Muscle layer of duodenum (tissue), 2 donors: ENCODE data around the gene C1orf35.

ENCODE experiments used
- H3K27ac ChIP-seq: one replicate; pipeline ENCODE4 v1.7.0; 2013; ENCODE audit warnings: mild to moderate bottlenecking, low read length
- H3K27me3 ChIP-seq: one replicate; pipeline ENCODE4 v1.7.0; 2013; ENCODE audit warnings: low read depth, mild to moderate bottlenecking, control low read depth, low read length
- H3K36me3 ChIP-seq, 2 donors: one replicate each; pipeline ENCODE4 v1.7.0; 2013; ENCODE audit warnings: low read length in 2 of 2, control low read depth in 1 of 2, mild to moderate bottlenecking in 1 of 2; ENCODE audit not compliant: insufficient read depth in 2 of 2, control insufficient read depth in 1 of 2
- H3K4me1 ChIP-seq, 2 donors: one replicate each; pipeline ENCODE4 v1.7.0; 2013; ENCODE audit warnings: low read length in 2 of 2, mild to moderate bottlenecking in 2 of 2, control low read depth in 1 of 2, moderate library complexity in 1 of 2; ENCODE audit not compliant: insufficient read depth in 2 of 2, control insufficient read depth in 1 of 2
- H3K4me3 ChIP-seq, 2 donors: one replicate each; pipeline ENCODE4 v1.7.0; 2013; ENCODE audit warnings: low read length in 2 of 2, low read depth in 1 of 2, mild to moderate bottlenecking in 1 of 2
- H3K9me3 ChIP-seq, 2 donors: one replicate each; pipeline ENCODE4 v1.7.0; 2013; ENCODE audit warnings: low read length in 2 of 2, control low read depth in 1 of 2, mild to moderate bottlenecking in 1 of 2; ENCODE audit not compliant: control insufficient read depth in 1 of 2
- donor health status: healthy.

Gene C1orf35

DNA sequence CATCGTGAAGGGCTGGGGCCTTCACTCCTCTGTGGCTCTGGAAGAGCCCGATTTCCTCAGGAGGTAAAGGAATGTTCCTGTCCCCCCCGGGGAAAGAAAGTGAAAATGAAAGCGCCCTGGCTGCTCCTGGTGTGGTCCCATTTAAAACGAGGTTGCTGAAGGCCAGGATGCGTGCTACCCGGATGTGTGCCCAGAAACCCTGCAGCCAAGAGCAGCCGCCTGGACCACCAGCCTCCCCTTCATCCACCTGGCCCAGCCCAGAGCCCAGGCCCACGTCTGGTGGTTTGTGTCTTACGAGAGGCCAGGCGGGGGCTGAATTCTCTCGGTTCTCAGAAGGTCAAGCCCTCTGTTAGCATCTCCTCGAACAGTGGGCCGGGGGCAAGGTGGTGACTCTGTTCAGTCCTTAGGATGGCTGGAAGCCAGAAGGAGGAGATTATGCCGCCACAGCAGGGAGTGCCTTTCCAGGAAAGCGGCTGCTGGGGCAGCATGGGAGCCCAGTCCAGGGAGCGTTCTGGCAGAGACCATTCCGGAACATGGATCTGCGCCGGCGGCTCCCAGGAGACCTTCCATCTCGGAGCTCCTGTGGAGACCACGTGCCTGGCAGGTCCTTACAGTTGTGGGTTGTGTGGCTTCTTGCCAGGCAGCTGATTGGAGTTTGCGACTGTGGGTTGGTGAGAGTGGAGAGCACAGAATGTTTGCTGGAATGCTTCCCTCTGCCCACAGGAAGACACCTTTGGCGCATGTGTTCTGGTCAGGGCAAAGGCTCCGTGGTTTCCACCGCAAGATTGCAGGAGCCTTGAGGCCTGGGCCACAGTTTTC, 38.3 kb upstream of the C1orf35 start:
- peaks cover 12 to 38% of the 10 kb centered on the region in 2 donors for H3K4me1 ChIP-seq
- H3K27me3 ChIP-seq, result no peaks in the 10 kb centered on the region

DNA sequence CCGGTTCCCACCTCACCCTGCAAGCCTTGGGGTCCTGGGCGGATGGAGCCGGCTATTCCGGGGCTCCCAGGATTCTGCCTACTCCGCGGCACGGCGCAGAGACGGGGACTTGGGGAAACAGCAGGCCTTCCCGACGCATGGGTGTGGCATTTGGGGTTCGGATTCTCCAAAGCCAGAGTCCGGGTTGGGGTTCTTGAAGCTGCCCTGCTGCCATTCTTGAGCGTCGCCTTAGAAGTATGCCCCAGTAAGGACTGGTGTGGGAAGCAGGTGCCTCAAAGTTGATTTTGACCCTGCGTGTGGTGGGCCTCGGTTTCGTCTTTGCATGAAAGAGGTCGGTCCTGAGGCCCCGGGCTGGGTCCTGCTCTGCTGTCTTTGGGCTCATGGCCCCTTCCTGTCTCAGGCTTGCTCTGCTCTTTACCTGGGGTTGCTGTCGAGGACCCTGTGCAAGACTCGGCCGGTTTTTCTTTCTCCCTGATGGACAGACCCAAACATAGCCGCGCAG, 37.6 kb upstream of the C1orf35 start:
- Histone ChIP-seq H3K4me1 (peaks cover 12 to 38% of the 10 kb centered on the region in 2 donors), H3K36me3 (peaks cover 0 to 7% of the 10 kb centered on the region in 2 donors), H3K9me3 (no peaks in the 10 kb centered on the region), H3K27me3 (no peaks in the 10 kb centered on the region), H3K27ac (peak overlapping the region; percentile 92), H3K4me3 (peak overlapping the region; percentile 89 to 92)

More for the DNA sequence above, 38.3 kb upstream of the C1orf35 start:
- Histone ChIP-seq H3K4me3 (peak overlapping the region; percentile 89 to 92), H3K36me3 (peaks cover 0 to 13% of the 10 kb centered on the region in 2 donors), H3K9me3 (no peaks in the 10 kb centered on the region), H3K27ac (peak overlapping the region; percentile 92)

DNA sequence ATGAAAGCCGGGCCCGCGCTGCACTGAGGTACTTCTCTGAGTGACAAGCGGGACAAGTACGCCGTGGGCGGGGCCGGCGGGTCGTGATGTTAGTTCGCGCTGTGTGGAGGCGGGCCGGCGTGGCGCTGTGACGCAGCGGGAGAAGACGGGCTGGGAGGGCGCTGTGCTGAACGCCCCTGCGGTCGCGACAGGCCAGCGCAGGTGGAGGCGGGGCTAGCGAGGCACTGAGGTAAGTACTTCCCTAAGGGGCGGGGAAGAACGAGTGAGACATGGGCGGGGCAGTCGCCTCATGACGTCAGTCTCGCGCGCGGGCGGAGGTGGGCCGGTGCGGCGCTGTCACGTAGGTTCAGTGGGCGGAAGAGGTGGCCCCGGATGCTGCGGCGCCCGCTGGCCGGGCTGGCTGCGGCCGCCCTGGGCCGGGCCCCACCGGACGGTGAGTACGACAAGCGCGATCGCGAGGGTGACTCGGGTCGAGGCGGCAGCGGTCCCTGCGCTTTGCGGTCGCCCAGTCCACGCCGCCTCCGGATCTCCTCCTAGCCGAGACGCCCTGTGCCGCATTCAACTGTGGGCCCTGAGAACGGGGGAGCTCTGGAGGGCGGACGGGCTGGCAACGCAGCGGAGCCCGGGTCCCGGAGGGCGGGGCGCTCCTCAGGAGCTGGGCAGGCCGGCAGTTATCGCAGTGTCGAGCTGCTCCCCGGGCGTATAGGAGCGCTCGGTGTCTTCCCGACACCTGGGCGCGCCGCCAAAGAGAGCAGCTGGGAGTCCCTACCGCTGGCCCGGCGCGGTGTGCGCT, 37.0 kb upstream of the C1orf35 start, which contains the start of gene GUK1:
GUK1 (plus strand) TSS at position 349 of the 793 bp plus-strand sequence; CDS start at position 373, 24 bp downstream.
- Histone ChIP-seq H3K9me3 (no peaks in the 10 kb centered on the region), H3K4me3 (peak within 1 kb of the TSS; percentile 89 to 92), H3K27ac (peak within 1 kb of the TSS; percentile 92), H3K4me1 (peaks cover 12 to 38% of the 10 kb centered on the region in 2 donors), H3K36me3 (peaks cover 0 to 4% of the 10 kb centered on the region in 2 donors), H3K27me3 (no peaks in the 10 kb centered on the region)

DNA sequence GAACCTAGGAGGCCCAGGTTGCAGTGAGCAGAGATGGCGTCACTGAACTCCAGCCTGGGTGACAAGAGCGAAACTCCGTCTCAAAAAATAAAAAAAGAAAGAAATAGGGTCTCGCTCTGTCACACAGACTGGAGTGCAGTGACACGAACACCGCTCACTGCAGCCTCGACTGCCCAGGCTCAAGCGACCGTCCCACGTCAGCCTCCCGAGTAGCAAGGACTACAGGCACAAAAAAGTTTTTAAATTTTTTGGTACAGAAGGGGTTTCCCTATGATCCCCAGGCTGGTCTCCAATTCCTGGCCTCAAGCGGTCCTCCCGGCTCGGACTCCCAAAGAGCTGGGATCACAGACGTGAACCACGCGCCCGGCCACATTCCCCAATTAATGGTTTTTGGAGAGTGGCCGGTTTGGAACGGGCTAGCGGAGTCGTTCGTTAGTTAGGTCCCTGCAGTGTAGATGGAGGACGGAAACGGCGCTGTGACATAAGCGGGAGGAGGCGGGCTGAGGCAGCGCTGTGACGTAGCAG, 36.3 kb upstream of the C1orf35 start:
- Histone ChIP-seq H3K27ac (peak overlapping the region; percentile 83), H3K4me3 (peak overlapping the region; percentile 89 to 92), H3K9me3 (no peaks in the 10 kb centered on the region), H3K4me1 (peaks cover 12 to 37% of the 10 kb centered on the region in 2 donors), H3K36me3 (peaks cover 0 to 4% of the 10 kb centered on the region in 2 donors), H3K27me3 (no peaks in the 10 kb centered on the region)

DNA sequence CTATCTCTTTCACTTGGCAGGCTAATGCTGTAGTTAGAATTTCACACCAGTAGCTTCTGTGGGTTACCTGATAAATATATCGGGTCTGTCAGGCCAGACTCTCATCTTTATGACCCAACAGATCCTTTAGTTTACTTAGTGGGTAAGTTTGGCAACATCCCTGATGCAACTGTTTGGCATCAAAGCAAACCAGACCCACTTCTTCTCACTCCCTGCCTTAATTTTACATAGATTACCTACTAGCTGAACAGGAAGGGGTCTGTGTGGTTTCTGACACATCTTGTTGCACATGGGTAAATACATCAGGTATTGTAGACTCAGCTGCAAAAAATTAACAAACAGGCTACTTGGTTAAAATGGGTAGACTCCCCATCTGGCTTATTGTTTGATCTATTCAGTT, 33.8 kb upstream of the C1orf35 start:
- Histone ChIP-seq H3K27ac (no peak overlapping the region), H3K4me3 (no peak overlapping the region), H3K36me3 (peaks cover 0 to 4% of the 10 kb centered on the region in 2 donors), H3K27me3 (no peaks in the 10 kb centered on the region), H3K9me3 (no peaks in the 10 kb centered on the region), H3K4me1 (peaks cover 3 to 12% of the 10 kb centered on the region in 2 donors)

DNA sequence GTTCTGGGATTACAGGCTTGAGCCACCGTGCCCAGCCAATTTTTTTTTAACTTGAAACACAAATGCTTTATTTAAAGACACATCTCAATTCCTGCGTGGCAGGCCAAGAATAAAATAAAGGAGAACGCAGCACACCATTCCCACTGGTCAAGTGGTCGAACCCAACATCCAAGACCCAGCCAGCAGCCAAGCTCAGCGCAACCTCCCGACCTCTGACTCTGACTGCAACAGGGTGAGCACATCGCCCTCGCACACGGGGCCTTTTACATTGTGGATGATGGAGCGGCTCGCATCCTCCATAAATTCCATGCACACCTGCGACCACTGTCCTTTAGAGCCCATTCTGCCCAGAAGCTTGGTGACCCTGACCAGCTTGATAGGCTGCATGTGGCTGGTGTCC, 31.5 kb upstream of the C1orf35 start:
- H3K9me3 ChIP-seq, result no peaks in the 10 kb centered on the region

DNA sequence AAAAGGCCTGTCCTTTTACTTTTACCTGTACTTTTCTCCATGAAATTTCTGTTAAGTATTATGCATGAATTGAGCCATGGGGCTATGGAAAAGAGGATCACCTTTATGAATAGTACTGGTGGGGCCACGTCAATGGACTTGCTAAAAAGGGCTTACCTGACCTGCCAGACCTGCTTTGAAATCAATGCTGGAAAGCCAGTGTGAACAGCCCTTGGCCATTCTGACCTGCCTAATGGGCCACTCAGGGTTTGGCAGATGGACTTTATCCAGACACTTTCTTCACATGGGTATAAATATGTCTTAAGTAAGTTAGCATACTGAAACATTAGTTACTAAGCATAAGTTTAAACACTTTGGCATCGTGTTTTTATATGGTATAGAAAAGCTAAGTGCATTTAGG, 28.6 kb upstream of the C1orf35 start:
- Histone ChIP-seq H3K36me3 (no peaks in the 10 kb centered on the region), H3K4me3 (no peak overlapping the region), H3K9me3 (no peaks in the 10 kb centered on the region), H3K27me3 (no peaks in the 10 kb centered on the region), H3K27ac (no peak overlapping the region), H3K4me1 (no peaks in the 10 kb centered on the region)

More for the DNA sequence above, 31.5 kb upstream of the C1orf35 start:
- H3K27ac ChIP-seq, result no peak overlapping the region
- H3K4me1 ChIP-seq, result no peaks in the 10 kb centered on the region
- no peaks in the 10 kb centered on the region for H3K27me3 ChIP-seq
- H3K36me3 ChIP-seq, result no peaks in the 10 kb centered on the region
- no peak overlapping the region for H3K4me3 ChIP-seq

DNA sequence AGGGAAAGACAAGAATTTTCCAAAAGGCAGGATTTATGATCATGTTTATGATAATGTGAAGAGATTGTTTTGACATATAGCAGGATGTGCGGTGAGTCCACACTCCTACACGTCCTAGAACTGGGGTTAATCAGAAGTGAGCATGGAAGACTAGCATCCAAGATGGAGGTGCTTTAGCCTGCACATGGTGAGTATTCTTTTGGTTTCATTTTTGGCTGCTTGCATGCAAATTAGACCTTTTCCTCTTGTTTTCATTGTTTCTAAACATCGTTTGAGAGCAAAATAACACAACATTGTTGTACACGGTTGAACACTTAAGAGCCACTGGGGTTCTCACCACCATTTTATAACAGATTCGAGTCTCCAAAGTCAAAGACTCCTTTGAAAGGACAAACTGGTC, 22.1 kb upstream of the C1orf35 start:
- Histone ChIP-seq H3K9me3 (no peaks in the 10 kb centered on the region), H3K27me3 (no peaks in the 10 kb centered on the region), H3K4me3 (no peak overlapping the region), H3K36me3 (no peaks in the 10 kb centered on the region), H3K4me1 (no peaks in the 10 kb centered on the region), H3K27ac (no peak overlapping the region)

DNA sequence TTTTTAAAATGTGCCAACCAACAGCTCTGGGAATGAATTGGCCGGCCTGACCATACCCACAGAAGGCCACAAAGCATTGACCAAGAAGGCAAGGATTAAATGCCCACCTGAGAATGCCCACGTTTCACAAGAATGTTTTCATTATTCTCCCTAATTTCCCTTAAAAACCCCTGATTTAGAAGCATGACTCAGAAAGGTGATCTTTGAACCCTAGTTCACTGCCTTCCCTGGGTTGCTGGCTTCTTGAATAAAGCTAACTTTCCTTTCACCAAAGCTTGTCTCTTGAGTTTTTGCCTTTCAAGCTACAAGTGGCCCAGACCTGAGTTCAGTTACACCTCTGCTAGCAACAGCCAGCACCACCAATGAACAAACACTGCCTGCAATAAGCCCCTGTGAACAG, 20.4 kb upstream of the C1orf35 start:
- H3K4me3 ChIP-seq, result no peak overlapping the region
- H3K4me1 ChIP-seq, result no peaks in the 10 kb centered on the region
- no peaks in the 10 kb centered on the region for H3K9me3 ChIP-seq
- H3K36me3 ChIP-seq, result no peaks in the 10 kb centered on the region
- no peaks in the 10 kb centered on the region for H3K27me3 ChIP-seq
- H3K27ac ChIP-seq, result no peak overlapping the region

DNA sequence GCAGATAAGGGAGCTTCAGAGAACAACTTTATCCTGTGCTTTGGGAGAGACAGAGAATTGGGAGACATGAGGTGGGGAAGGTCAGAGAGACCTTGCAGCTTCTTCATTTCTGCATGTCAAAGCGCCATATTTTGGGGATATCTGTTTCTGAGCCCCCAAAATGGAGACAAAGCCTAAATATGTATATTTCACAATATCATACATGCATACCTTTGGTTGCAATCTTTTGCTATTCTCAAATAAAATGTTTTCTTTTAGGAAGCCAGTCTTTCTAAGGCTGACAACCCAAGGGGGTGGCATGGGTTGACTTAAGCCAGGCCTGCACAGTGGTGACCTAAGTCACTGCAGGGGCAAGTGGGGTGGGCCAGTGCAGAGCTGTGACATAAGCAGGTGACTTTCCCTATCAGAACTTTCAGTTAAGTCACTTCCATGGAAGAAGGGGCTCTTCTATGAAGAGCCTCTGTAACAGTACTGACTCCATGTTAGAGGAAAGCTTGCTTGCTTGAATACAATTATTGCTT, 19.9 kb upstream of the C1orf35 start:
- no peaks in the 10 kb centered on the region for H3K36me3 ChIP-seq
- no peaks in the 10 kb centered on the region for H3K9me3 ChIP-seq
- no peaks in the 10 kb centered on the region for H3K4me1 ChIP-seq
- H3K4me3 ChIP-seq, result no peak overlapping the region
- no peak overlapping the region for H3K27ac ChIP-seq
- H3K27me3 ChIP-seq, result no peaks in the 10 kb centered on the region
